HepG2 (cell line): ENCODE data around the gene LOXL4. TPM values are rescaled to one million over a fixed set of nuclear protein-coding genes. Genes with fewer than 3 reads are reported as not detected.

Experiments used
- ATAC-seq: fragments of 200-7000 bp; cut with Tn5 transposase; 3 replicates; pipeline ENCODE4 v1.9.1; 2020; ENCODE audit warnings: mild to moderate bottlenecking, moderate library complexity
- BruUV-seq: library from RNA; stranded (reverse); fragments of 400-500 nt; replicated peaks from 2 replicates; lab custom pipeline; 2021; lab: Mats Ljungman, UMichigan
- CTCF ChIA-PET: fragments of 300-600 bp; formaldehyde crosslinking; extraction: SDS; loops from one replicate; lab custom pipeline; 2021; ENCODE audit warnings: low total read pairs, inconsistent platforms, low intra/inter-chr PET ratio; lab: Yijun Ruan, JAX
- POLR2A ChIA-PET: fragments of 350-600 bp; sonication (Branson Sonifier 250); formaldehyde crosslinking; loops from one replicate; lab custom pipeline; 2020; ENCODE audit warnings: antibody characterized with exemption, inconsistent platforms; lab: Yijun Ruan, JAX
- DNase-seq: peaks from one replicate; pipeline ENCODE4 v3.0.0-alpha.2; 2015; ENCODE audit warnings: low spot score
- FAIRE-seq: peaks from 3 replicates; lab custom pipeline; 2011; peaks lifted over from hg19 to GRCh38; lab: Jason Lieb, UNC
- H2AFZ ChIP-seq: one replicate; pipeline ENCODE4 v1.6.1; 2011; ENCODE audit warnings: low read length, inconsistent platforms
- H3K27ac ChIP-seq: fragments of 300-600 bp; 3 replicates; pipeline ENCODE4 v1.8.0; 2011; ENCODE audit warnings: mixed run types, mild to moderate bottlenecking, mixed read lengths, low read length, inconsistent platforms; ENCODE audit not compliant: insufficient read depth; ENCODE audit errors: extremely low read length
- H3K27me3 ChIP-seq, 2 experiments: fragments of 200-600 bp in 1 of 2; 2 replicates in 1 of 2; 3 replicates in 1 of 2; pipeline versions ENCODE4 v1.6.0 to v1.8.0; 2011; ENCODE audit warnings: low read length in 2 of 2, mild to moderate bottlenecking in 2 of 2, moderate library complexity in 2 of 2, inconsistent platforms in 1 of 2; ENCODE audit not compliant: insufficient read depth in 2 of 2, control insufficient read depth in 1 of 2
- H3K36me3 ChIP-seq, 2 experiments: fragments of 200-600 bp in 1 of 2; replicated peaks in 1 of 2; 2 replicates in 1 of 2; 3 replicates in 1 of 2; pipeline versions ENCODE4 v1.5.1 to v1.8.0; 2011; ENCODE audit warnings: low read length in 2 of 2, inconsistent platforms in 1 of 2; ENCODE audit not compliant: insufficient read depth in 2 of 2, control insufficient read depth in 1 of 2
- H3K4me1 ChIP-seq: 2 replicates; pipeline ENCODE4 v1.5.1; 2012; ENCODE audit warnings: low read length, inconsistent platforms; ENCODE audit not compliant: insufficient read depth
- H3K4me2 ChIP-seq: 2 replicates; pipeline ENCODE4 v1.6.0; 2011; ENCODE audit warnings: low read depth, low read length, inconsistent platforms
- H3K4me3 ChIP-seq, 3 experiments: fragments of 200-600 bp in 1 of 3; sonication (generic), shearing (Covaris generic) in 1 of 3; replicated peaks in 1 of 3; 2 replicates each; pipeline ENCODE4 v1.5.1; 2011 to 2016; ENCODE audit warnings: low read length in 3 of 3, inconsistent platforms in 2 of 3, low read depth in 2 of 3, mild to moderate bottlenecking in 2 of 3, control low read depth in 1 of 3, mixed read lengths in 1 of 3; ENCODE audit not compliant: insufficient read depth in 1 of 3
- H3K79me2 ChIP-seq: one replicate; pipeline ENCODE4 v1.6.1; 2011; ENCODE audit warnings: low read length, inconsistent platforms; ENCODE audit not compliant: insufficient read depth
- H3K9ac ChIP-seq: 2 replicates; pipeline ENCODE4 v1.6.0; 2011; ENCODE audit warnings: mild to moderate bottlenecking, low read depth, low read length, inconsistent platforms; ENCODE audit not compliant: insufficient read depth
- H3K9me3 ChIP-seq: 2 replicates; pipeline ENCODE4 v1.5.1; 2012; ENCODE audit warnings: mild to moderate bottlenecking, low read length
- H4K20me1 ChIP-seq: 2 replicates; pipeline ENCODE4 v1.6.0; 2011; ENCODE audit warnings: inconsistent platforms, mild to moderate bottlenecking, low read length, moderate library complexity; ENCODE audit not compliant: insufficient read depth
- CSRNP1 ChIP-seq: sonication (generic); formaldehyde crosslinking; IDR thresholded peaks from 2 replicates; pipeline ENCODE4 v1.8.1; 2023; ENCODE audit warnings: mild to moderate bottlenecking, missing genetic modification reagents
- DDIT3 ChIP-seq: sonication (generic); formaldehyde crosslinking; IDR thresholded peaks from 2 replicates; pipeline ENCODE4 v1.4.0; 2020; ENCODE audit warnings: mild to moderate bottlenecking, missing genetic modification reagents
- HOXA9 ChIP-seq: sonication (generic); formaldehyde crosslinking; IDR thresholded peaks from 2 replicates; pipeline ENCODE4 v1.8.1; 2022; ENCODE audit warnings: missing genetic modification reagents, mild to moderate bottlenecking, moderate library complexity, borderline replicate concordance
- NFRKB ChIP-seq: fragments of 450-650 bp; IDR thresholded peaks from 2 replicates; pipeline ENCODE4 v1.6.1; 2017
- SP4 ChIP-seq: sonication (generic); formaldehyde crosslinking; IDR thresholded peaks from 2 replicates; pipeline ENCODE4 v1.8.1; 2023; ENCODE audit warnings: mild to moderate bottlenecking, missing genetic modification reagents
- SSRP1 ChIP-seq: IDR thresholded peaks from 2 replicates; pipeline ENCODE4 v1.6.1; 2016; ENCODE audit warnings: control low read depth
- SUZ12 ChIP-seq: fragments of 150-350 bp; IDR thresholded peaks from 2 replicates; pipeline ENCODE4 v1.6.1; 2014; ENCODE audit warnings: low read depth, low read length
- TBL1XR1 ChIP-seq: fragments of 150-350 bp; IDR thresholded peaks from 2 replicates; pipeline ENCODE4 v1.6.1; 2014; ENCODE audit warnings: borderline replicate concordance, low read length; ENCODE audit not compliant: partially characterized antibody
- THAP9 ChIP-seq: sonication (generic); formaldehyde crosslinking; IDR thresholded peaks from 2 replicates; pipeline ENCODE4; 2020; ENCODE audit warnings: missing genetic modification reagents, mild to moderate bottlenecking, borderline replicate concordance
- ZKSCAN5 ChIP-seq: sonication (generic); formaldehyde crosslinking; IDR thresholded peaks from 2 replicates; pipeline ENCODE4 v1.5.1; 2020; ENCODE audit warnings: mild to moderate bottlenecking, missing genetic modification reagents
- ZNF160 ChIP-seq: sonication (generic); formaldehyde crosslinking; IDR thresholded peaks from 2 replicates; pipeline ENCODE4 v1.8.0; 2022; ENCODE audit warnings: mild to moderate bottlenecking, inconsistent platforms, missing genetic modification reagents
- ZNF230 ChIP-seq: sonication (generic); formaldehyde crosslinking; IDR thresholded peaks from 2 replicates; pipeline ENCODE4 v1.4.0; 2020; ENCODE audit warnings: mild to moderate bottlenecking, missing genetic modification reagents
- ZNF251 ChIP-seq: sonication (generic); formaldehyde crosslinking; IDR thresholded peaks from 2 replicates; pipeline ENCODE4 v1.9.0; 2021; ENCODE audit warnings: mild to moderate bottlenecking, missing genetic modification reagents
- ZNF510 ChIP-seq: sonication (generic); formaldehyde crosslinking; IDR thresholded peaks from 2 replicates; pipeline ENCODE4 v1.4.0; 2020; ENCODE audit warnings: low read depth, mild to moderate bottlenecking, missing genetic modification reagents
- ZNF720 ChIP-seq: sonication (generic); formaldehyde crosslinking; IDR thresholded peaks from 2 replicates; pipeline ENCODE4 v1.4.0; 2020; ENCODE audit warnings: missing genetic modification reagents
- ZNF75D ChIP-seq: sonication (generic); formaldehyde crosslinking; IDR thresholded peaks from 2 replicates; pipeline ENCODE4 v1.8.1; 2023; ENCODE audit warnings: missing genetic modification reagents, mild to moderate bottlenecking, borderline replicate concordance
- ZNF773 ChIP-seq: sonication (generic); formaldehyde crosslinking; IDR thresholded peaks from 2 replicates; pipeline ENCODE4 v1.4.0; 2020; ENCODE audit warnings: missing genetic modification reagents, borderline replicate concordance
- WGBS: methylation state at CpG from one replicate; pipeline ENCODE4 v1.1.6; 2017; ENCODE audit warnings: low lambda C conversion rate; 5-methylcytosine and 5-hydroxymethylcytosine counted together
- in situ Hi-C: cut with HindIII; loops from 2 replicates; pipeline ENCODE4 v1.10.0; 2017; ENCODE audit warnings: low pct_unique_long_range_greater_than_20kb; ENCODE audit not compliant: extremely low pct_ligation_motif_present
- intact Hi-C: fragments of 100-400 bp; cut with micrococcal nuclease; formaldehyde crosslinking; loops from one replicate; pipeline ENCODE4 v1.10.0; 2022; ENCODE audit not compliant: unreplicated experiment
- polyA plus RNA-seq, 8 experiments: library from polyadenylated mRNA; depleted of rRNA in 3 of 8; stranded (reverse) in 7 of 8; unstranded in 1 of 8; fragments of >200 nt; fragmentation: Illumina TruSeq in 4 of 8; extraction: Trizol in 4 of 8; gene quantifications; 2 replicates each; pipeline versions ENCODE4 v1.2.1 to v1.2.3, GENCODE V29; 2011 to 2016; ENCODE audit warnings: low read depth in 4 of 8, missing spikeins in 1 of 8, mixed read lengths in 1 of 8; ENCODE audit not compliant: insufficient read depth in 1 of 8
- total RNA-seq, 5 experiments: library from RNA; depleted of rRNA; stranded (reverse); fragments of >200 nt; fragmentation: Illumina TruSeq; extraction: Trizol; gene quantifications; 2 replicates each; pipeline ENCODE4 v1.2.3, GENCODE V29; 2016; ENCODE audit warnings: low read depth in 1 of 5

The LOXL4 gene
- total and polyA plus RNA-seq, 2 of the 13 experiments (the other 11 are each of a cell fraction or from before 2014, with no cell fraction given) = 8.8 to 21.1 TPM

- TF ChIP-seq THAP9 = 0 out of 2 replicates have a peak, but pooled peaks have one; percentile 29
- TF ChIP-seq, all 625 proteins: peak for 21
These were observed 5.4 kb downstream of the LOXL4 start (continued) for GRCh38 chr10:98262571-98262970.

GRCh38 chr10:98261436-98262277 is 6.3 kb downstream of the LOXL4 start:
- no peak for DNase-seq
- Histone ChIP-seq H3K79me2 (no peaks in the 10 kb centered on the region), H3K4me3 (no peak overlapping the region), H2AFZ (no peak overlapping the region), H3K36me3 (no peaks in the 10 kb centered on the region), H3K27ac (no peak overlapping the region), H3K4me2 (no peak overlapping the region), H3K4me1 (peaks cover 42% of the 10 kb centered on the region), H4K20me1 (no peaks in the 10 kb centered on the region), H3K27me3 (no peaks in the 10 kb centered on the region), H3K9ac (no peak overlapping the region), H3K9me3 (no peaks in the 10 kb centered on the region)
- BruUV-seq = no TSS peak
- 92% methylated on average over 14 of the region's 15 CpGs for WGBS
- no peak for FAIRE-seq
- no peak for ATAC-seq
- ChIA-PET CTCF (interaction anchor here (2.6 kb wide), 1 partner anchor 47 kb away, joined by 35 read pairs; no protein-coding TSS in a partner anchor), POLR2A (no interaction called here)
- intact Hi-C loops = loop anchor here (1.0 kb wide), 1 partner anchor 48 kb away; no protein-coding TSS in a partner anchor
- no peak for TF ChIP-seq ZNF720 (CRISPR knock-in tag)
- no peak for TF ChIP-seq SUZ12
- TF ChIP-seq ZKSCAN5 (CRISPR knock-in tag) = no peak
- no peak for TF ChIP-seq DDIT3 (CRISPR knock-in tag)
- TF ChIP-seq TBL1XR1 = no peak
- no peak for TF ChIP-seq ZNF510 (CRISPR knock-in tag)
- no peak for TF ChIP-seq NFRKB
- no peak for TF ChIP-seq ZNF251
- no peak for TF ChIP-seq SP4 (CRISPR knock-in tag)
- TF ChIP-seq ZNF230 = no peak
- TF ChIP-seq HOXA9 (CRISPR knock-in tag) = no peak
- no peak for TF ChIP-seq CSRNP1 (CRISPR knock-in tag)
- no peak for TF ChIP-seq SSRP1 (CRISPR knock-in tag)
- TF ChIP-seq ZNF75D = no peak
- no peak for TF ChIP-seq ZNF160
- TF ChIP-seq ZNF773 = no peak
- in situ Hi-C loops = no loop called here
